ENCODE results near the gene POLN. TPM values are rescaled to one million over a fixed set of nuclear protein-coding genes. Genes with fewer than 3 reads are reported as not detected.

Gene POLN
- total RNA-seq, 4 donors from 2014 or later: 0.27 to 2.6 (median 1.4) TPM

DNA sequence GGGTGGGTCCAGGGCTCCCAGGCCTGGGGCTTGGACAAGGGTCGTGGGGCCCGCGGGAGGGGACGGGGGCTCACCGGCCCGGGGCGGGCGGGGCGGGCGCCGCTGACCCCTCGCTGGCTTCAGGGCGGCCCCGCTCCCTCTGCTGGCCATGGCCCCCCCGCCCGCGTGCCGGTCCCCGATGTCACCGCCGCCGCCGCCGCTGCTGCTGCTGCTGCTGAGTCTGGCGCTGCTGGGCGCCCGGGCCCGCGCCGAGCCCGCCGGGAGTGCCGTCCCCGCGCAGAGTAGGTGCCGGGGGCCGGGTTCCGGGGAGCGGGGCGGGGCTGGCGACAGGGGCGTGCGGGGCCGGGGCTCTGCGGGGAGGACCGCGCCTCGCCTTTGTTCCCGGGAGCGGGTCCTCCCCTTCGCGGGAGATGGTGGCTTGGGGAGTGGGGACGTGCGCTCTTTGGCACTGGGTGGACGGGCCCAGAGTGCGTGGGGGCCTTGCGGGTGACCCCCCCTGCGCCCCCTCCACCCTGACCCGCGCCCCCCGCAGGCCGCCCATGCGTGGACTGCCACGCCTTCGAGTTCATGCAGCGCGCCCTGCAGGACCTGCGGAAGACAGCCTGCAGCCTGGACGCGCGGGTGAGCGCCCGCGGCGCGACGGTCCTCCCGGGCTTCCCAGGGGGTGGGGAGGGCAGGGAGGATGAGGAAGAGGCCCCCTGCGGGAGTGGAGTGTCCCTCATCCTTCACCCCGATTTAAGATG, 199.5 kb downstream of the POLN start:
- no peak for TF ChIP-seq POLR2AphosphoS5 (IDR thresholded peaks at IDR 0.05)
- TF ChIP-seq, protein P1, sequence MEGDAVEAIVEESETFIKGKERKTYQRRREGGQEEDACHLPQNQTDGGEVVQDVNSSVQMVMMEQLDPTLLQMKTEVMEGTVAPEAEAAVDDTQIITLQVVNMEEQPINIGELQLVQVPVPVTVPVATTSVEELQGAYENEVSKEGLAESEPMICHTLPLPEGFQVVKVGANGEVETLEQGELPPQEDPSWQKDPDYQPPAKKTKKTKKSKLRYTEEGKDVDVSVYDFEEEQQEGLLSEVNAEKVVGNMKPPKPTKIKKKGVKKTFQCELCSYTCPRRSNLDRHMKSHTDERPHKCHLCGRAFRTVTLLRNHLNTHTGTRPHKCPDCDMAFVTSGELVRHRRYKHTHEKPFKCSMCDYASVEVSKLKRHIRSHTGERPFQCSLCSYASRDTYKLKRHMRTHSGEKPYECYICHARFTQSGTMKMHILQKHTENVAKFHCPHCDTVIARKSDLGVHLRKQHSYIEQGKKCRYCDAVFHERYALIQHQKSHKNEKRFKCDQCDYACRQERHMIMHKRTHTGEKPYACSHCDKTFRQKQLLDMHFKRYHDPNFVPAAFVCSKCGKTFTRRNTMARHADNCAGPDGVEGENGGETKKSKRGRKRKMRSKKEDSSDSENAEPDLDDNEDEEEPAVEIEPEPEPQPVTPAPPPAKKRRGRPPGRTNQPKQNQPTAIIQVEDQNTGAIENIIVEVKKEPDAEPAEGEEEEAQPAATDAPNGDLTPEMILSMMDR (IDR thresholded peaks at IDR 0.05): no peak
- TF ChIP-seq POLR2A (IDR thresholded peaks at IDR 0.05): no peak
- TF ChIP-seq EP300 (IDR thresholded peaks at IDR 0.05; ENCODE audit: low read depth): no peak
- intact Hi-C loops (cut with DNase I; ENCODE audit: low total_unique reads) (no loop called here), in situ Hi-C loops (cut with MboI; ENCODE audit: low pct_ligation_motif_present in 1 of 4, low pct_unique_long_range_greater_than_20kb in 1 of 4, low sequenced_read_pairs in 3 of 4) (no loop called here)
- peak overlapping the region; percentile 56 to 94 (median 84) for H3K4me3 ChIP-seq
- WGBS, 2 donors (ENCODE audit: low coverage in 1 of 2): 1% methylated on average over 47 of the region's 80 CpGs; no CpG with 5 or more reads in 1 of the 2 donors
- DNase-seq: peak; percentile 41
- peak overlapping the region; percentile 8 to 70 (median 62) for H3K27ac ChIP-seq
- no peaks in the 10 kb centered on the region for H3K36me3 ChIP-seq
- peaks cover 41% of the 10 kb centered on the region for H3K27me3 ChIP-seq
- H3K4me1 ChIP-seq: peaks cover 0 to 27% (median 22%) of the 10 kb centered on the region in 4 donors
- no peaks in the 10 kb centered on the region for H3K9me3 ChIP-seq

DNA sequence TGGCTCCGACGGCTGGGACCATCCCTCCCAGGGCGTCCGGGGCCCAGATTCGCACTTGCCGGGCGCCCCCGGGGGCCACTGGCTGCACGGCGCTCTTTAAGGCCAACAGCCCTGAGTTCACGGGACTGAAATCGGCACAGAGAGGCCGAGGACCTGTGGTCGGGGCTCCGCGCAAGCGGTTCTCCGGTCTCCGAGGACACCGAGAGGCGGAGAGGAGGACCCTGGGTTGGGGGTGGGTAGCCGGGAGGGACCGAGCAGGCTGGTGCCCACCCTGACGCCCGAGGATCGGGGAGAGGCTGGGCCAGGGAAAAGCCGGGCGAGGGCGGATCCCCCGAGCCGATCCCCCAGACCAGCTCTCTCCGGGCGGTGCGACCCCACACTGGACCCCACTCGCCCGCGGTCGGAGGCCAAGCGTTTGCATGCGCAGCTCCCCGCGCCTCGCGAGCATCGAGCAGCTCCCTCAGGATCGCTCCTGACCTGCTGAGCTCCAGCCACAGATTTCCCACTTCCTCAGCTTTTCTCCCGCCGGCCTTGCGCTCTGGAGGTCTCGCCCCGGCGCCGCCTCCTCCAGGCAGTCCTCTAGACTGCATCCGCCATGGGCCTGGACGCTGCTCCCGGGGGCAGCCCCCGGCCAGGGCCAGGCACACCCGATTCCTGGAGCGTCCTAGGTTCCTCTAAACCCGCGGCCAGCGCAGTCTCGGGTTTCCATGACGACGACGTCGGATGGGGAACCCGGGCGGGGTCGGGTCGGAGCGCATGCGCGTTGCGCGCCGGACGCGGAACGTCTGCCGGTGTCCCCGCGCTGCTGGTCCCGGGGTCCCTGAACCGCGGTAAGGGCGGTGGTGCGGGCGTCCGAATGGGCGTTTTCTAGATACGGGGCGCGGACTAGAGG, 200.4 kb downstream of the POLN start:
- peak overlapping the region; percentile 56 to 94 (median 84) for H3K4me3 ChIP-seq
- TF ChIP-seq EP300 (IDR thresholded peaks at IDR 0.05; ENCODE audit: low read depth): no peak
- no peak for TF ChIP-seq POLR2A (IDR thresholded peaks at IDR 0.05)
- TF ChIP-seq, protein P1 (IDR thresholded peaks at IDR 0.05): no peak
- peak in 2 of 3 donors; percentile 19 to 29 for TF ChIP-seq POLR2AphosphoS5 (IDR thresholded peaks at IDR 0.05)
- peaks cover 0 to 27% (median 19%) of the 10 kb centered on the region in 4 donors for H3K4me1 ChIP-seq
- peak overlapping the region; percentile 8 to 70 (median 62) for H3K27ac ChIP-seq
- H3K9me3 ChIP-seq: no peaks in the 10 kb centered on the region
- WGBS, 2 donors (ENCODE audit: low coverage in 1 of 2): 0% methylated on average over 32 of the region's 94 CpGs; no CpG with 5 or more reads in 1 of the 2 donors
- in situ Hi-C loops (cut with MboI; ENCODE audit: low pct_ligation_motif_present in 1 of 4, low pct_unique_long_range_greater_than_20kb in 1 of 4, low sequenced_read_pairs in 3 of 4) (no loop called here), intact Hi-C loops (cut with DNase I; ENCODE audit: low total_unique reads) (no loop called here)
- no peaks in the 10 kb centered on the region for H3K36me3 ChIP-seq
- peak; percentile 86 for DNase-seq
- peaks cover 32% of the 10 kb centered on the region for H3K27me3 ChIP-seq

DNA sequence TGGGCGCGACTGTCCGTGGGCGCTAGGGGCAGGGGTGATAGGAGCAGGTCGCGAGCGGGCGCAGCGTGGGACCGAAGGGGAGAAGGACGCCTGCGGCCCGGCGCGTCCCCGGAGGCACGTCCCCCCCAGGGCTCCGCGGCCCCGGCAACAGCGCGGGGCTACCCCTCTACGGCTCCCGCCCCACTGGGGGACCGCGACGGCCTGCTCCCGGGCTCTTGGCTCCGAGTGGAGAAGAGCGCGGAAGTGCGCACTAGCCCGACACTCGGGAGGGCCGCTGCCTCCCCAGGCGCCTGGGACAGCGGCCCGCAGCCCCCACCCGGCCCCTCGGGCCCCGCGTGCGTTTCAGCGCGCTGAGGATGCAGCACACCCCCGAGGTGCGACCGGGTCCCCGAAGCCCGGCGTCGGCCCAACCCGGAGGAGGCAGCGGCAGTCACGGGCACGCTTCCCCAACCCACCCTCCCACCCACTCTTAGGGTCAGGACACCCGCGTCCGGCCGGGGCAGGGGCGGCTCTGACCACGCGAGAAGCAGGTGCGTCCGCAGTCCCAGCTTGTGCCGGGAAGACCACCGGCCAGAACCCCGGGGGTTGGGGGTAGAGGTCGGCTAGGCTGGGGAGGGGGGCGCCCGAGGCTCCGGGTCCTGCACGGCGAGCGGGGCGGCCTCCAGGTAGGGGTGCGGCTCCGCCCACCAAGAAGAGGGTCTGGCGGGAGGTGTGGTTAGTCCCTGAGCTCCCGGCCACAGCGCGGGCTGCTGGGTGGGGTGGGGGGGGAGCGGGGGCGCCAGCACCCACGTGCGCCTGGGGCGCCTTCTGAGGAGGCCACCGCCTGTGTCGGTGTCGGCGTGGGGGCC, 201.3 kb downstream of the POLN start:
- 32% methylated on average over 61 of the region's 91 CpGs; no CpG with 5 or more reads in 1 of the 2 donors for WGBS, 2 donors (ENCODE audit: low coverage in 1 of 2)
- intact Hi-C loops (cut with DNase I; ENCODE audit: low total_unique reads): no loop called here
- Histone ChIP-seq H3K27ac (no peak overlapping the region), H3K27me3 (peaks cover 29% of the 10 kb centered on the region), H3K36me3 (no peaks in the 10 kb centered on the region), H3K9me3 (no peaks in the 10 kb centered on the region), H3K4me1 (peaks cover 0 to 28% (median 22%) of the 10 kb centered on the region in 4 donors), H3K4me3 (peak overlapping the region in 3 of 4 donors; percentile 56 to 94 (median 90))
- in situ Hi-C loops (cut with MboI; ENCODE audit: low pct_ligation_motif_present in 1 of 4, low pct_unique_long_range_greater_than_20kb in 1 of 4, low sequenced_read_pairs in 3 of 4): no loop called here
- TF ChIP-seq POLR2A (IDR thresholded peaks at IDR 0.05): no peak
- TF ChIP-seq, protein P1 (IDR thresholded peaks at IDR 0.05): no peak
- no peak for TF ChIP-seq EP300 (IDR thresholded peaks at IDR 0.05; ENCODE audit: low read depth)
- no peak for DNase-seq

Data from transverse colon (tissue), 4 donors.